ENCODE data around the gene CMTM8. TPM values are rescaled to one million over a fixed set of nuclear protein-coding genes. Genes with fewer than 3 reads are reported as not detected.

Gene CMTM8
- total RNA-seq, 1 donor from 2014 or later: 0.24 TPM

- TF ChIP-seq CTCF (IDR thresholded peaks at IDR 0.05): no peak
- ChIA-PET POLR2A (no interaction called here), CTCF (no interaction called here)
- H3K4me3 Mint-ChIP-seq: no peak overlapping the region
- no peaks in the 10 kb centered on the region for H3K4me1 Mint-ChIP-seq
- no peak for DNase-seq
- H3K27me3 Mint-ChIP-seq: peaks cover 21% of the 10 kb centered on the region
- H3K9me3 Mint-ChIP-seq: no peaks in the 10 kb centered on the region
- H3K36me3 Mint-ChIP-seq (ENCODE audit: low read depth): no peaks in the 10 kb centered on the region
- intact Hi-C loops (cut with micrococcal nuclease): no loop called here
- ATAC-seq (ENCODE audit: low read depth): no peak
- no peak overlapping the region for H3K27ac Mint-ChIP-seq
Observed at GRCh38 chr3:32202496-32202895, 36.0 kb upstream of the CMTM8 start.

- no peak for TF ChIP-seq CTCF (IDR thresholded peaks at IDR 0.05)
- peaks cover 17% of the 10 kb centered on the region for H3K27me3 Mint-ChIP-seq
- CTCF ChIA-PET: no interaction called here
- intact Hi-C loops (cut with micrococcal nuclease): no loop called here
- H3K4me1 Mint-ChIP-seq: no peaks in the 10 kb centered on the region
- DNase-seq: no peak
- POLR2A ChIA-PET: no interaction called here
- no peak overlapping the region for H3K27ac Mint-ChIP-seq
- no peak for ATAC-seq (ENCODE audit: low read depth)
- H3K9me3 Mint-ChIP-seq: no peaks in the 10 kb centered on the region
- no peak overlapping the region for H3K4me3 Mint-ChIP-seq
- H3K36me3 Mint-ChIP-seq (ENCODE audit: low read depth): no peaks in the 10 kb centered on the region
Observed at GRCh38 chr3:32203854-32204253, 34.6 kb upstream of the CMTM8 start.

- peaks cover 5% of the 10 kb centered on the region for H3K27me3 Mint-ChIP-seq
- H3K4me1 Mint-ChIP-seq: no peaks in the 10 kb centered on the region
- no peak overlapping the region for H3K4me3 Mint-ChIP-seq
- no peak overlapping the region for H3K27ac Mint-ChIP-seq
- TF ChIP-seq CTCF (IDR thresholded peaks at IDR 0.05): no peak
- no peak for ATAC-seq (ENCODE audit: low read depth)
- no peaks in the 10 kb centered on the region for H3K36me3 Mint-ChIP-seq (ENCODE audit: low read depth)
- DNase-seq: no peak
- H3K9me3 Mint-ChIP-seq: no peaks in the 10 kb centered on the region
- POLR2A ChIA-PET: no interaction called here
- CTCF ChIA-PET: no interaction called here
- intact Hi-C loops (cut with micrococcal nuclease): no loop called here
Observed at GRCh38 chr3:32208447-32208846, 30.0 kb upstream of the CMTM8 start.

- H3K4me3 Mint-ChIP-seq: no peak overlapping the region
- ChIA-PET CTCF (no interaction called here), POLR2A (no interaction called here)
- ATAC-seq (ENCODE audit: low read depth) (no peak), DNase-seq (no peak)
- peaks cover 15% of the 10 kb centered on the region for H3K27me3 Mint-ChIP-seq
- no peak for TF ChIP-seq CTCF (IDR thresholded peaks at IDR 0.05)
- intact Hi-C loops (cut with micrococcal nuclease): no loop called here
- H3K4me1 Mint-ChIP-seq: no peaks in the 10 kb centered on the region
- peaks cover 7% of the 10 kb centered on the region for H3K9me3 Mint-ChIP-seq
- no peak overlapping the region for H3K27ac Mint-ChIP-seq
- H3K36me3 Mint-ChIP-seq (ENCODE audit: low read depth): no peaks in the 10 kb centered on the region
Observed at GRCh38 chr3:32215185-32215584, 23.3 kb upstream of the CMTM8 start.

GRCh38 chr3:32216172-32216783, 22.2 kb upstream of the CMTM8 start:
- TF ChIP-seq CTCF (IDR thresholded peaks at IDR 0.05): no peak

More at GRCh38 chr3:32216172-32216783, 22.2 kb upstream of the CMTM8 start:
- Mint-ChIP-seq H3K4me3 (no peak overlapping the region), H3K9me3 (peaks cover 7% of the 10 kb centered on the region), H3K27ac (no peak overlapping the region), H3K4me1 (no peaks in the 10 kb centered on the region), H3K36me3 (ENCODE audit: low read depth) (no peaks in the 10 kb centered on the region), H3K27me3 (peaks cover 18% of the 10 kb centered on the region)
- POLR2A ChIA-PET: no interaction called here
- ATAC-seq (ENCODE audit: low read depth): no peak
- CTCF ChIA-PET: no interaction called here
- no peak for DNase-seq
- intact Hi-C loops (cut with micrococcal nuclease): no loop called here

Measured in activated B cell treated with CpG ODN at 0.5 μM for 24 hours (primary cell).